ENCODE data around the gene CST1.

CST1 gene

DNA sequence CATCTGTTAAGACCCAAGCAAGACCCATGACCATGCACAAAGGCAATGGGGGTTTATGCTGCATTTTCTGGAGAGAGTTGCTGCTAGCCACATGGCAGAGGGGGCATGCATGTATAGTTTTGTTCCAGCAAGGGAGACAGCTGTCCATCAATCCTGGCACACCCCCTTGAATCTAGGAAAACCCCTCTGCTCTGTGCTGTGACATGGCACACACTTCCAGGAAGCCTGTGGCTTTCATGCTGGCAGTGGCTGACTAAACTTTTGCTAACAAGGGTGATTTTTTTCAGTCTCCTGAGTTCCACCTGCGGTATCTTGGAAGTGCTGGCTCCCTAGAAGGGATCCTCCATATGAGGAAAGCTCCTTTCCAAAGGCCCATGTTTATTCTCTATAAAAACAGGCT is 52.8 kb downstream of the CST1 start:
- DNase-seq = no peak
